GM12891 (cell line): Measurements from ENCODE around the gene CDYL2.

Source experiments
- POLR2A ChIP-seq: IDR thresholded peaks from 2 replicates; pipeline ENCODE4 v1.6.1; 2011; ENCODE audit warnings: low read depth, low read length, control low read depth
- POLR2AphosphoS5 ChIP-seq: IDR thresholded peaks from 2 replicates; pipeline ENCODE4 v1.6.1; 2011; ENCODE audit warnings: low read depth, low read length, control low read depth
- SPI1 ChIP-seq: IDR thresholded peaks from 2 replicates; pipeline ENCODE4 v1.6.1; 2011; ENCODE audit warnings: low read depth, low read length, control low read depth
- TAF1 ChIP-seq: IDR thresholded peaks from 2 replicates; pipeline ENCODE4 v1.6.1; 2011; ENCODE audit warnings: low read depth, low read length, control low read depth

- TF ChIP-seq POLR2AphosphoS5 (no peak), TAF1 (no peak), POLR2A (no peak), SPI1 (no peak)
Observed at GRCh38 chr16:80693553-80693952, 110.8 kb downstream of the CDYL2 start.
